HuH-7 (cell line): ENCODE measurements around the gene CDC42BPA.
A peak's percentile ranks its signal among the peaks of the same experiment; 100 is the strongest.

Source experiments
- DNase-seq: peaks from one replicate; pipeline ENCODE4 v3.0.0; 2011; ENCODE audit warnings: low spot score

The CDC42BPA gene

DNA sequence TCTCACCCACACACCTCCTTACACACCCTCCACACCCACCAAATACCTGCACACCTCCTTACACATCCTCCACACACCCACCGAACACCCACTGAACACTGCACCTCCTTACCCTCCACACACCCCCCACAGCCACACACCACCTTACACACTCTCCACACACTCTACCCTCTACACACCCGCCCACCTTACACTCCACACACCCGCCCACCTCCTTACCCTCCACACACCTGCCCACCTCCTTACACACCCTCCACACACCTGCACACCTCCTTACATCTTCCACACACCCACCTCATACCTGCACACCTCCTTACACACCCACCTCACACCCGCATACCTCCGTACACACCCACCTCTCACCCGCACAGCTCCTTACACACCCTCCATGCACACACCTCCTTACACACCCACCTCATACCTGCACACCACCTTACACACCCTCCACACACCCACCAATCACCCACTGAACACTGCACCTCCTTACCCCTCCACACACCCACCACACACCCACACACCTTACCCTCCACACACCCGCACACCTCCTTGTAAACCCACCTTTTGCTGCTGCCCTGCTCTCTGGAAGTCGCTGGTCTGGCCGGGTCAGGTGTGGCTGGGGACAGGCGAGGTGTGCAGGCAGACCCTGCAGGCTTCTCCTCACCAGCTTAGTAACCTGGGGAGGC, 339.7 kb downstream of the CDC42BPA start:
- DNase-seq = no peak

DNA sequence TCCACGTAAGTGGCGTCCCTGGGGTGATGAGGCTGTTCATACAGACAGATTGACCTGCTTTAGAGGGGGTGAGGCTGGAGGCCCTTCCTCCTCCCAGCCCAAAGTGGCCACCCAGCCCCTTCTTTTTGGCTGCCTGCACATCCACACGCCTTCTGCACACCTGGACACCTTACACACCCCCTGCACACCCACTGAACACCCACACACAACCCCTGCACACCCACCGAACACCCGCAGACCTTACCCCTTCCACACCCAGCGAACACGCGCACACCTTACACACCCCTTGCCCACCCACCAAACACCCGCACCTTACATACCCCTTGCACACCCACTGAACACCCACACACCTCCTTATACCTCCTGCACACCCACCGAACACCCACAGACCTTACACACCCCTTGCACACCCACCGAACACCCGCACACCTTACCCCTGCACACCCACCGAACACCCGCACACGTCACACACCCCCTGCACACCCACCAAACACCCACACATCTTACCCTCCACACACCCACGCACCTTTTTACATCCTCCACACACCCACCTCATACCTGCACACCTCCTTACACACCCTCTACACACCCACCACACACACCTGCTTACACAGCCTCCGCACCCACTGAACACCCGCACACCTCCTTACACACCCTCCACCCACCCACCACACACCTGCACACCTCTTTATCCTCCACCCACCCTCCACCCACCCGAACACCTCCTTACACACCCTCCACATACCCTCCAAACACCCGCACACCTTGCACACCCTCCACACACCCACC, 340.5 kb downstream of the CDC42BPA start:
- DNase-seq = no peak

DNA sequence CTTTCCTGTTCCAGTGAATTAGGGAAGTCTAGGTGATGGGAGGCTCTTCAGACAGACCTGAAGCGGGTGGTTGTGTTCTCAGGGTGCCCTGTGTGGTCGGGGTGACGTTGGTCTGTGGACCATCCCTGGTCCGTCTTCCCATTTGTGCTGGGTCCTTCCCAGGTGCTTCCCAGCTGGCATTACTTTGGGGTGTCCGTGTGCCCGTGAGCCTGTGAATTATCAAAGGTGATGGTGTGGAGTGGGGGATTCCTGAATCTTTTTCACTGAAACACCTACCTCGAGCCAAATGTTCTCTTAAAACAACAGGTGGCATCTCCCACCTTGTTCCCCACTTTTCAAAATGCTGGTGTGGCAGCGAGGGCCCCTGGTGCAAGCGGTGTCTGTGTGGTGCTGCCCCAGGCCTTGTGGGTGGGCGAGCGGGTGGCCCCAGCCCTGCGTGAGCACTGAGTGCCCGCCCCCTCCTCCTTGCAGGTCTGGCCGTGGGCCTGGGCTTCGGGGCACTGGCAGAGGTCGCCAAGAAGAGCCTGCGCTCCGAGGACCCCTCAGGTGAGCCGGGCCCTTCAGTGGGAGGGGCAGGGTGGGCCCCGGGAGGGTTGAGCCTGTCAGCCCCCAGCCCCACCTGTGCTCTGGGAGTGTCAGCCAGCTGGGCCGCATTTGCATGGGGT, 341.2 kb downstream of the CDC42BPA start:
- DNase-seq = no peak

DNA sequence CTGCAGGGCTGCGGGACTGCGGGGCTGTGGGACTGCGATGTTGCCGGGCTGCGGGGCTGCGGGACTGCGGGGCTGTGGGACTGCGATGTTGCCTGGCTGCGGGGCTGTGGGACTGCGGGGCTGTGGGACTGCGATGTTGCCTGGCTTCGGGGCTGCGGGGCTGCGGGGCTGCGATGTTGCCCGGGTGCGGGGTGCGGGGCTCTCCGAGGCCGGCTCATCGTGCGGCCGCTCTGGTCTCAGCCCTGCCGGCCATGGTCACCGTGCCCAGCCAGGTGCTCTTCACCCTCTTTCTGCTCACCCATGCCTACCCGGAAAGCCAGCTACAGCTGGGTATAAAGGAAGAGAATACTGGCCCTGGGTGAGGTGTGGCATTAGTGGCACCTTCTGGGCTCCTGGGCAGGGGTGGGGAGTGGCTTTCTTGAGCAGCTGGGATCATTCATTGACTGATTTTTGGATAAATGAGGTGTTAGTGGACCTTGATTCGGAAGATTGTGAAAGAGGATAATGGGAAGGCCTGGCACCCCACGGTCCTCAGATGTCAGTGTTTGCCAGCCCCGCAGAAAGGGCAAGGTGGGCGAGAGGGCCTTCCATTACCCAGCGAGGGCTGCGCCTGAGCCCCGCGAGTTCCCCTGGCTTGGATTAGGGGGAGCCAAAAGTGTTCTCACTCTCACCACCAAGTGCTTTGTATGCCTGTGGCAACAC, 341.9 kb downstream of the CDC42BPA start:
- no peak for DNase-seq

DNA sequence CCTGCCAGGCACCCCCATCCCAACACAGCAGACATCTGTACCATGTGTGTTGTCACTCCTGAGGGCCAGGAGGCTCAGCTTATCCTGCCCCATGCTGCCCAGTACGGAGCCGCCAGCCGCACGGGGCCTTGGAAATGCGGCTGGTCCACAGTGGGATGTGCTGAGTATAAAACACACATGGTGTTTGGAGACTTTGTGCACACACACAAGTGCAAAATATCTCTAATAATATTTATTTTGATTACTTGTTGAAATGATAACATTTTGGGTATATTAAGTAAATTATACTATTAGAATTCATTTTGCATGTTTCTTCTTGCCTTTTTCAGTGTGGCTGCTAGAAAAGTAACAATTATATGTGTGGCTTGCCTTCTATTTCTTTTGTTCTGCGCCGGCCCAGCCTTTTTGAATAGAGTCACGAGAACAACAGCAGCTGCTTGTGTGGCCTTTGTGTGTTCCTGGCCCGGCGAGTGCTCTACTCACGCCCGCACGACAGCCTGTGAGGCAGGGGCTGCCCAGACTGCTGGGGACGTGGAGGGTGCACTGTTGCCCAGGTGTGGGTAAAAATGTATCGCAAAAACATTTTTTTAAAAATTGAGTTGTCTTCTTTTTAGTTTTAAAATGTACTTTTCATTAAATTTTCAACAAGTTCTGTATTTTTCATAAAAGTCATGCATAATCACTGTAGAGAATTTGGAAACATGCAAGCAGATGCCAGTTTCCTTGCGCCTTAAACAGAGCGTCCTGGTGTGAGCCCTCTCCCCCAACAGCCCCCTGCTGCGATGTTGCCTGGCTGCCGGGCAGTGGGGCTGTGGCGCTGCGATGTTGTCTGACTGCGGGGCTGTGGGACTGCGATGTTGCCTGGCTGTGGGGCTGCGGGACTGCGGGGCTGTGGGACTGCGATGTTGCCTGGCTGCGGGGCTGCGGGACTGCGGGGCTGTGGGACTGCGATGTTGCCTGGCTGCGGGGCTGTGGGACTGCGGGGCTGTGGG, 342.7 kb downstream of the CDC42BPA start:
- no peak for DNase-seq

DNA sequence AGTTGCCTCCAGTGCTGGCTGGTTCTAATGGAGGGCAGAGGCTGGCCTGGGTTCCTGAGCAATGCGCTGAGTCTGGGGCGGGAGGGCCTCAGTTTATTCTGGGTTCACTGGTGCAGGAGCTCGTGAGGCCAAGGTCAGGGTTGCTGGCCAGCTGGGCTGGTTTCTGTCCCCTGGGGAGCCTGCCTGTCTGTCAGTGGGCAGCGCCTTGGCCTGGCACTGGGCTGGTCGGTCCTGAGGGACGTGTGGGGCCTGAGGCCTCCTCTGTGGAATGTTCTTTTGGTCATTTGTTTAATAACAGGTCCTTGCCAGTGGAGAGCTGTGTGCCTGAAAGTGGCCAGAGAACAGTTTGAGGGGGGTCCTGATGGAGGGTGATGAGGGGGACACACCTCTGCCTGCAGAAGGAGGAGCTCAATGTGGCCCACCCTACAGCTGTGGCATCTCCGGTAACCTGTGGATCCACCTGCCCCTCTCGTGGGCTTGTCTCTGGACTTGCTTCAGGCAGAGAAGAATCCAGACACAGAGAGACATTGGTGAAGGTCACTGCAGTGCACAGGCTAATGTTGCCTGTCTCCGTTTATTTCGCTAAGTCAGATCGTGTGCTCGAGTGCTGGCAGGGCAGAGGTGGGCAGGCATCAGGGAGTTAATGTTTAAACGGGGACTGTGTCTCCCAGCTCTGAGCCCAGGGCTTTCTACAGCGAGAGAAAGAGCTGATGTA, 343.6 kb downstream of the CDC42BPA start:
- DNase-seq = peak; percentile 90

DNA sequence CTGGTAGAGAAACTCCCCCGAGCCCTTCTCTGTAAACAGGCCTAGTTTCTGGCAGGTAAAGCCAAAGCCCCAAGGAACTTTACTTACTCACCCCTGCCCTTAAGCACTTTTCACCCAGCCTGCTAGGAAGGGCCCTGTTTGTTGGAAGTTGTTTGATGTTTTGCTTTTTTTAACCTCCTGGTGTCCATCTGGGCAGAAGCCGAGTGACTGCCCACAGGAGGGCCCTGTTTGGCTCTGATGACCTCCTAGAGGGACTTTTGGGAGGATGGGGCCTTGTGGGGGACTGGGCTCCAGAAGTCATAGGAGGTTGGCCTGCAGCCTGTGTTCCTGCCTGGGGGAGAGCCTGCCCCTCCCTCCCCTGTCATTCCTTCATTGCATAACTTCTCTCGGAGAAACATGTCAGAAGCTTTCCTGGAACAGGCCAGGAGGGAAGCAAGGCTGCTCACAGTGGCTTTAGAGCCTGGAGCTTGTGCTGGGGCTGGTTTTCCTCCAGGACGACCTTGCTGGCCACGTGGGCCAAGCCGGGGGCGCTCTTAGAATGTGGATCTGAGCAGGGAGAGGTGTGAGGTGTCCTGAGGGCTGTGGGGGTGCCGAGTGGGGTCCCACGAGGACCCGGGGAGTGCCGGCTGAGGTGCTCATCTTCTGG, 344.3 kb downstream of the CDC42BPA start:
- DNase-seq = peak; percentile 58

DNA sequence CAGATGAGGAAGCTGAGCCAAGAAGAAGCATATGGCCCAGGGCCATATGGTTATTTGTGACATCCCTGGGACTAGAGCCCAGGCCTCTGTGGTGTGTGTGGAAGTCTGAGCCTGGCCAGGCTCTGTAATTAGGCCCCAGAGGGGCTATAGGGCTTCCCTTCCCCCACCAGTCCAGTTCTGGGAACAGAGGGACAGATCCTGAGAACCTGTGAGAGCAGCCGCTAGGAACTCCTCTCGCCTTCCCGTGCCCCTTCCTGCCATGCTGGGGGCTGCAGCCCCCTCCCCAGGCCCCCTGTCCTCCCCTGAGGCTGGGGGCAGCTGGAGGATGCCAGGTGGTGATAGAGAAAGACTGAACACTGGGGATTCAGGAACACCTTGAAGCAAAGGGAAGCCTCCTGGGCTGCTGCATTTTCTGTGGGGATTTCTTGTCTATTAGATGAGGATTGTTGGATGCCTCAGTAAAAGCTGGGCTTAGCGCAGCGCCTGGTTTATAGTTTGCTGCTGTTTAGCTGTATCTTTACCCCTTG, 344.9 kb downstream of the CDC42BPA start:
- no peak for DNase-seq

DNA sequence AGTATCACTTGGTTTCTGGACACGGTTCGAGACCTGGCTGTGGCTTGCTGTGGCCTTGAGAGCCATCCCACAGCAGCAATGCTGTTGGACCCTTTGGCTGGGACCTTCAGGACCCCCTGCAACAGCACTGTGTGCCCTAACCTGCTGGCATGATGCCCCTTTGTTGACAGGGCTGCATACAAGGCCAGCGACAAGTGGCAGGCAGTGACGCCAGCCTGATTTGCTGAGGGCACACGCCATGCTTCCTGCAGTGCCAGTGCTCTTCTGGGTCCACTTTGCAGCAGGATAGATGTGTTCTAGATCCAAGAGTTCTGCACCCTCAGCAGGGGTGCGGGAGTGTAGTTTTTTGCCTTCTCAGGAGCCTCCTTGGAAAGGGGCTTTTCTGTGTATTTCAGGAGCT, 345.4 kb downstream of the CDC42BPA start:
- DNase-seq = no peak

DNA sequence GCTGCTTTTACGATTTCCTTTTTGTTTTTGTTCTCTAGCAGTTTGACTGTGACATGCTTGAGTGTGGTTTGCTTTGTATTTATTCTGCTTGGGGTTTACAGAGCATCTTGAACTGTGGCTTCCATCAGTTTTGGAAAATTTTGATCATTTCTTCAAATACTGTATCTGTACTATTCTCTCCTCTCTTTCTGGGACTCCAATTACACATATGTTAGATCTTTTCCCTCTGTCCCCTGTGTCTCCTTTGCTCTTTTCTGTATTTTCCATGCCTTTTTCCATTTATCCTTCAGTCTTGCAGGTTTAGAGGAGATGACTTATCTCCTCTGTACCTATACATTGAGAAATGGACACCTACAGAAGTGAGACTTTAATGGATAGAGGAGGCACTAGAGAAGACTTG, 346.5 kb downstream of the CDC42BPA start:
- DNase-seq = no peak

DNA sequence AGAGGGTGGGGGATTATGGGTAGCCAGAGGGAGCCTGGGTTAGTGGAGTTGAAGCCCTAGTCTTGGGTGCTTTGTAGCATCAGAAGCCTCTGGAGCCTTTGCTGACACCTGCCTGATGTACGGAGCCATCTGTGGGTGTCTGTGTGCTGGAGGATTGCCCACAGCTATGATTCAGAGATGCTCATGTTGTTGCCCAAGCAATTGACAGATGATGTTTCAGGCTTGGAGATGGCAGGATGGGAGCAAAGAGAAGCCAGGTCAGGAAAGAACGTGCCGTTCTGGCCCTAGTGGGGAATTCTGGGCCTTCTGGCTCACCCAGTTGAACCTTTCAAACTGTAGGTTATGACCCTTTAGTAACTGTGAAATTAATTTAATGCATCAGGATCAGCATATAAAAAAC, 350.6 kb downstream of the CDC42BPA start:
- DNase-seq = no peak

DNA sequence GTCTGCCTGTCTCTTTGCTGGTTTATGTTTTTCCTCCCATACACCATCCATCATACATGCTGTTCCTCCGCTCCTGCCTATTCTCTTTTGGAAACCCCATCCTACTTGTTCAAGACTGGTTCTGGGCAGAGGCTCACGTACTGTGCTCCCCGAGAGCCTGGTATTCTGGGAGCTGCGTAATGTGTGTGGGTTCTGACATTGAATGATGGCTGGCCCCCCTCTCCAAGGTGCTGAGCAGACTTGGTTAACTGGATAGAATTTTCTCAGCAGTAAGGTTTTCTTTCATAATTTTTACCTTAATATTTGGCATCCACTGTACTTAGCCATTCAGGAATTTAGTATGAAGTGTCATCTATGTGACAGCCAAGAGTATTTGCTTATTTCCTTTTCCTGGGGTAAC, 351.6 kb downstream of the CDC42BPA start:
- DNase-seq = no peak

DNA sequence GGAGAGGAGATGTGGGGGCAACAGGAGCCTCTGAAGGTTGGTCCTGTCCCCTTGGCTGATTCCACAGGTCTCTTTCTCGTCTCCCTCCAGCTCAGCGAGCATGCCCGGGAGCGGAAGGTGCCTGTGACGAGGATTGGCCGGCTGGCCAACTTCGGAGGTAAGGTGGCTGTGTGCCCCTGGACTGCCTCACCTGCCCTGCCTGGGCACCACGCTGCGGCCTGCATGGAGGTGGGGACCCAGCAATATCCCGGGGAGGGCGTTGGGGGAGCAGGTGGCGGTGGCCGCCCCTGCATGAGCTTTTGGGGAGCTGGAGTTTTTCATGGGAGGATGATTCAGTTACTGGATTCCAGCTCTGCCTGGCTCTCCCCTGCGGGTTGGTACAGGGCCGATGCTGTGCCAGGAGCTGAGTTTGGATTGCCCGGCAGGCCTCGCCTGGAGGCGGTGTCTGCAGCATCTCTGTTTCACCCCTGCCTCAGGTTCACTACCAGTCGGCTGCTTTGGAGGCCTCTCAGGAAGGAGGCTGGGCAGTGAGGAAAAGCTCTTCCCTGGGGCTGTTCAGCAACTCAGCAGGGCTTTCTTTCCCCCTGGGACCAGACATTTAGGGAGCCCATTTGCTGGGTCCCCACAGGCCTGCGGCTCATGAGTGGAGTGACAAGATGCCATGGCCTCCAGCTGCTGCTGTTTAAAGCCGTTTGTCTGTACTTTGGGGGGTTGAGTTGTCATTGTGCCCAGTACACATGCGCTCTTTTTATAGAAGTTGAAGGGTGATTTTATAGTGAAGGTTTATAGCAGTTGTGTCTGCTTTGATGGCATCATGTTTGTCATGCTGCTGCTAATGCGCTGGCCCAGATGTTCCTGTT, 352.5 kb downstream of the CDC42BPA start:
- DNase-seq = no peak

DNA sequence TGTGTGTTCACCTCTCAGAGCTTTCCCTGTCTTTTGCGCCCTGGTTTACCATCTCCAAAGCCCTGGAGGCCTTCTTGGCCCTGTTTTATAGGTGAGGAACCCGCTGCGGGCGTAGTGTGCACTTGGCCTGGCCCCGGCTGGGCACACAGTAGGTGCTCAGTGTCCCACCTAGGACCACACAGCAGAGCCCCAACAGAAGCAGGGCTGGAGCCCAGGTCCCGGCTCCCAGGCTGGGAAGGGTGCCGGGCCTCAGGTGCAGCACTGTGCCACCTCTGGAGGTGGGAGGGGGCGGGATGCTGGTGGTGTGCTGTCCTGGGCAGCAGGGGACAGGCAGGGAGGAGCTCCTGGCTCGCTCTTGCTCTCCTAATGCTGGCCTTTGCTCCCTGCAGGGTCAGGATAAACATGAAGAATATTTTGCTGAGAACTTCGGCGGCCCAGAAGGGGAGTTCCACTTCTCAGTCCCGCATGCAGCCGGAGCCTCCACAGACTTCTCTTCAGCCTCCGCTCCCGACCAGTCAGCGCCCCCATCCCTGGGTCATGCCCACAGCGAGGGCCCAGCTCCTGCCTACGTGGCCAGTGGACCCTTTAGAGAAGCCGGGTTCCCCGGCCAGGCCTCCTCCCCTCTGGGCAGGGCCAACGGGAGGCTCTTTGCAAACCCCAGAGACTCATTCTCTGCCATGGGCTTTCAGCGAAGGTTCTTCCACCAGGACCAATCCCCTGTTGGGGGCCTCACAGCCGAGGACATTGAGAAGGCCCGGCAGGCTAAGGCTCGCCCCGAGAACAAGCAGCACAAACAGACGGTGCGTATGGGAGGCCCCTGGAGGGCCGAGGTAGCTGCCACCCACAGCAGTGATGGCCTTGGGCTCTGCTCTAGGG, 353.4 kb downstream of the CDC42BPA start:
- no peak for DNase-seq

DNA sequence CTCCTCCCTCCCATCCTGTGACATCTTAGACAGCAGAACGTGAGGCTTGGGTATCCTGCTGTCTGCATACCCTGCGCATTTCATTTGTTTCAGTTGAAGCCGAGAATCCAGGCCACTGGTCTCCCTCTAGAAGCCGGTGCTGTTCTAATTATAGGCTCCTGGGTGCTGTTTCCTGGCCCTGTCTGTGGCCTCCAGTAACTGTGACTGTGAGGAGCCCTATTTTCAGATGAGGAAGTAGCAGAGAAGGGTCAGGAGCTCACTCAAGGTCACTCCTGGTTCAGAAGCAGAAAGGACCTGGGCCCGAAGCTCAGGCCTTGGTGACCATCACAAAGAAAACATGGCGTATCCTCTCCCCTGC, 354.2 kb downstream of the CDC42BPA start:
- DNase-seq = no peak

DNA sequence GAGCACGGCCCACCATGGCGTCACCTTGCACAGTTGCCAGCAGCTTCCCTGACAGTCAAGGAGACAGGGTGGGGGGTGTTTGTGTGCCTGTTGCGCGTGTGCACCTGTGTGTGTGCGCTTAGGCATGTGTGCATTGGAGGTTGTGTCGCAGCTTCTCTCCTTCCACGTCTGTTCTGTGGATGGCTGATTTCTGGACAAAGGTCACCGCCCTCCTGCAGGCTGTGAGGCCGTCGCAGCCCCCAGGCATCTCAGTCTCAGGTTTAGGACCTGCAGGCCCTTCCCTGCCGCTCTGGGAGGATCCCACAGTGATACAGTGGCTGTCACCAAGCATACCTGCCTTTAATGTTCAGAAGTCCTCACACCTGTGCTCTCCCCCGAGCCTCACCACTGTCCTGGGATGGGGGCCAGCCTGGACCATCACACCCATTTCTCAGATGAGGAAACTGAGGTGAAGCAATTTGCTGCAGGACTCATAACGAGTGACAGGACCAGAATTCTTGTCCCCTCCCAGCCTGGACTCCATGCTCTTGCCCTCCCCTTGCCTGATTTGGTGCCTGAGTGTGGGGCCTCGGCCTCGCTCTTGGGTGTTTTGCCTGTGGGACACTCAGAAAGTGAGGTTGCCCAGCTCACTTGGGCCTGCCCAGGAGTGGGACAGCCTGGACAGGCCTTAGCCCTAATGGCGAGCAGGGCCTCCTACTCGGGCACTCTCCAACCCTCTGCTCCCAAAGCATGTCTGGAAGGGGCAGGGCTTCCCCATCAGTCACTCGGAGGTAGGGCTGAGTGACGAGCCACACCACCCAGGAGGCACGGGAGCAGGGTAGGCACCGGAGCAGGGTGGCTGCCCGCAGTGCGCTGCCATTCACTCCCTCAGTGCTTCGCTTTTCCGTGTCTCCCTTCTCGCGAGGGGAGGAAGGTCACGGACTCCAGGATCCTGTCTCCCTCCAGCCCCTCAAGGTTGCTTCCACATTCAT, 355.6 kb downstream of the CDC42BPA start:
- DNase-seq = no peak
